HG03159 (cell line): Measurements from ENCODE around the gene MEI4.
"Not testable (repeated sequence)": the region's sequence is repeated elsewhere in the genome, so short reads cannot be mapped to it uniquely, and the experiment has no call there.

Experiments
- ATAC-seq: cut with Tn5 transposase; IDR thresholded peaks from one replicate; pipeline ENCODE4 v1.9.1; 2021; ENCODE audit warnings: mild to moderate bottlenecking, moderate library complexity; ENCODE audit not compliant: unreplicated experiment

Gene MEI4

GRCh38 chr6:77652739-77653138 is at the start of gene MEI4:
Gene MEI4 (plus strand): TSS chr6:77653039. CDS start chr6:77690672, 37,633 bp downstream.
- no peak for ATAC-seq

GRCh38 chr6:77604476-77604875 is 48.4 kb upstream of the MEI4 start:
- no peak for ATAC-seq

GRCh38 chr6:77607004-77607403 is 45.8 kb upstream of the MEI4 start:
- ATAC-seq = no peak

GRCh38 chr6:77609106-77609505 is 43.7 kb upstream of the MEI4 start:
- ATAC-seq = no peak

- no peak for ATAC-seq
Measured at GRCh38 chr6:77619114-77619513, 33.7 kb upstream of the MEI4 start.

GRCh38 chr6:77620278-77620882 is 32.5 kb upstream of the MEI4 start:
- peak; percentile 88 for ATAC-seq

GRCh38 chr6:77624515-77624914 is 28.3 kb upstream of the MEI4 start:
- ATAC-seq = no peak

GRCh38 chr6:77626426-77626825 is 26.4 kb upstream of the MEI4 start:
- ATAC-seq = no peak

- no peak for ATAC-seq
Measured at GRCh38 chr6:77630014-77630413, 22.8 kb upstream of the MEI4 start.

GRCh38 chr6:77633471-77633870 is 19.4 kb upstream of the MEI4 start:
- ATAC-seq = no peak

- no peak for ATAC-seq
Measured at GRCh38 chr6:77633993-77634715, 18.7 kb upstream of the MEI4 start.

GRCh38 chr6:77638129-77638830 is 14.6 kb upstream of the MEI4 start:
- no peak for ATAC-seq

GRCh38 chr6:77644102-77644705 is 8.6 kb upstream of the MEI4 start:
- ATAC-seq = no peak

- ATAC-seq = peak; percentile 83
Measured at GRCh38 chr6:77650098-77650663, 2.7 kb upstream of the MEI4 start.

- no peak for ATAC-seq
Measured at GRCh38 chr6:77653816-77654215, 977 bp downstream of the MEI4 start.

GRCh38 chr6:77655035-77655434 is 2.2 kb downstream of the MEI4 start:
- not testable (repeated sequence) for ATAC-seq

GRCh38 chr6:77656999-77657764 is 4.3 kb downstream of the MEI4 start:
- ATAC-seq = no peak

GRCh38 chr6:77666340-77666739 is 13.5 kb downstream of the MEI4 start:
- ATAC-seq = no peak

- no peak for ATAC-seq
Measured at GRCh38 chr6:77666846-77667245, 14.0 kb downstream of the MEI4 start.

GRCh38 chr6:77669913-77670312 is 17.1 kb downstream of the MEI4 start:
- no peak for ATAC-seq

- ATAC-seq = no peak
Measured at GRCh38 chr6:77674211-77674610, 21.4 kb downstream of the MEI4 start.
